IMR-90 (cell line): ENCODE results near the gene MTCL1. TPM values are rescaled to one million over a fixed set of nuclear protein-coding genes. Genes with fewer than 3 reads are reported as not detected.
A peak's percentile ranks its signal among the peaks of the same experiment; 100 is the strongest.

Source experiments
- ATAC-seq: fragments of 200-7000 bp; cut with Tn5 transposase; 2 replicates; pipeline ENCODE4 v1.9.1; 2020; ENCODE audit warnings: low read depth, mild to moderate bottlenecking, moderate library complexity
- BruUV-seq: library from RNA; stranded (reverse); fragments of 400-500 nt; replicated peaks from 2 replicates; lab custom pipeline; 2021; lab: Mats Ljungman, UMichigan
- CTCF ChIA-PET: fragments of 300-600 bp; formaldehyde crosslinking; extraction: SDS; loops from one replicate; lab custom pipeline; 2021; ENCODE audit warnings: antibody characterized with exemption; lab: Yijun Ruan, JAX
- POLR2A ChIA-PET: fragments of 300-600 bp; sonication (Branson Sonifier 250); formaldehyde crosslinking; loops from one replicate; lab custom pipeline; 2022; ENCODE audit warnings: antibody characterized with exemption; ENCODE audit not compliant: unreplicated experiment; lab: Charles Lee
- DNase-seq: peaks from one replicate; pipeline ENCODE4 v3.0.0; 2013
- H2AFZ ChIP-seq: replicated peaks from 2 replicates; pipeline ENCODE3; 2013; ENCODE audit warnings: low read length, mild to moderate bottlenecking; ENCODE audit not compliant: poor library complexity
- H2AK5ac ChIP-seq: 2 replicates; pipeline ENCODE4 v1.6.1; 2013; ENCODE audit warnings: low read depth, low read length, inconsistent platforms
- H2AK9ac ChIP-seq: replicated peaks from 2 replicates; pipeline ENCODE3; 2013; ENCODE audit warnings: mild to moderate bottlenecking, low read depth, low read length, moderate library complexity; ENCODE audit not compliant: poor library complexity
- H2BK120ac ChIP-seq: 2 replicates; pipeline ENCODE4 v1.6.1; 2013; ENCODE audit warnings: low read depth, low read length, inconsistent platforms
- H2BK15ac ChIP-seq: 3 replicates; pipeline ENCODE4 v1.6.1; 2013; ENCODE audit warnings: low read depth, low read length, inconsistent platforms
- H2BK20ac ChIP-seq: 2 replicates; pipeline ENCODE4 v1.6.1; 2013; ENCODE audit warnings: low read depth, mild to moderate bottlenecking, inconsistent platforms, low read length, moderate library complexity
- H2BK5ac ChIP-seq: 2 replicates; pipeline ENCODE4 v1.6.1; 2013; ENCODE audit warnings: mild to moderate bottlenecking, low read depth, low read length, inconsistent platforms; ENCODE audit not compliant: poor library complexity, severe bottlenecking
- H3K14ac ChIP-seq: replicated peaks from 2 replicates; pipeline ENCODE4 v1.6.1; 2013; ENCODE audit warnings: low read depth, low read length, inconsistent platforms
- H3K18ac ChIP-seq: 2 replicates; pipeline ENCODE4 v1.6.1; 2013; ENCODE audit warnings: low read depth, low read length, control low read depth
- H3K23ac ChIP-seq: 2 replicates; pipeline ENCODE4 v1.6.1; 2013; ENCODE audit warnings: low read depth, low read length, inconsistent platforms
- H3K27ac ChIP-seq: 2 replicates; pipeline ENCODE4 v1.5.1; 2013; ENCODE audit warnings: mild to moderate bottlenecking, control low read depth, low read length; ENCODE audit not compliant: insufficient read depth
- H3K27me3 ChIP-seq: 2 replicates; pipeline ENCODE4 v1.6.1; 2013; ENCODE audit warnings: low read length; ENCODE audit not compliant: control insufficient read depth, insufficient read depth
- H3K36me3 ChIP-seq: 2 replicates; pipeline ENCODE4 v1.6.1; 2013; ENCODE audit warnings: low read length, mixed read lengths; ENCODE audit not compliant: control insufficient read depth, insufficient read depth
- H3K4ac ChIP-seq: 2 replicates; pipeline ENCODE4 v1.6.1; 2013; ENCODE audit warnings: low read depth, low read length, inconsistent platforms
- H3K4me1 ChIP-seq: 2 replicates; pipeline ENCODE4 v1.6.1; 2013; ENCODE audit warnings: low read length, mixed read lengths; ENCODE audit not compliant: control insufficient read depth, insufficient read depth
- H3K4me2 ChIP-seq: 2 replicates; pipeline ENCODE4 v1.6.1; 2013; ENCODE audit warnings: low read depth, mild to moderate bottlenecking, control low read depth, low read length, moderate library complexity
- H3K4me3 ChIP-seq: 2 replicates; pipeline ENCODE4 v1.5.1; 2013; ENCODE audit warnings: low read depth, mild to moderate bottlenecking, control low read depth, low read length, moderate library complexity; ENCODE audit not compliant: insufficient read depth
- H3K56ac ChIP-seq: 2 replicates; pipeline ENCODE4 v1.6.1; 2013; ENCODE audit warnings: low read length, inconsistent platforms; ENCODE audit not compliant: insufficient read depth; ENCODE audit errors: extremely low read depth
- H3K79me1 ChIP-seq, 2 experiments: 2 replicates each; pipeline ENCODE4 v1.6.1; 2013; ENCODE audit warnings: low read length in 2 of 2, inconsistent platforms in 1 of 2, low read depth in 1 of 2
- H3K9ac ChIP-seq: 2 replicates; pipeline ENCODE4 v1.6.1; 2013; ENCODE audit warnings: low read depth, low read length, control low read depth
- H3K9me1 ChIP-seq: 2 replicates; pipeline ENCODE4 v1.6.1; 2013; ENCODE audit warnings: low read length, inconsistent platforms; ENCODE audit not compliant: insufficient read depth
- H3K9me3 ChIP-seq: 2 replicates; pipeline ENCODE4 v1.6.1; 2013; ENCODE audit warnings: low read length; ENCODE audit not compliant: control insufficient read depth, insufficient read depth
- H4K20me1 ChIP-seq: 2 replicates; pipeline ENCODE4 v1.6.1; 2013; ENCODE audit warnings: low read length, inconsistent platforms; ENCODE audit not compliant: insufficient read depth
- H4K5ac ChIP-seq: 2 replicates; pipeline ENCODE4 v1.6.1; 2013; ENCODE audit warnings: mild to moderate bottlenecking, low read depth, low read length, control low read depth
- H4K8ac ChIP-seq, 2 experiments: 2 replicates each; pipeline ENCODE4 v1.6.1; 2013; ENCODE audit warnings: low read depth in 2 of 2, low read length in 2 of 2, control low read depth in 1 of 2, inconsistent platforms in 1 of 2
- H4K91ac ChIP-seq: 2 replicates; pipeline ENCODE4 v1.6.1; 2013; ENCODE audit warnings: low read depth, low read length, inconsistent platforms; ENCODE audit not compliant: insufficient read depth
- CHD1 ChIP-seq: IDR thresholded peaks from 2 replicates; pipeline ENCODE4 v1.6.1; 2012; ENCODE audit warnings: low read depth, low read length, improper control_type of control experiment
- FOS ChIP-seq: fragments of 150-350 bp; IDR thresholded peaks from 2 replicates; pipeline ENCODE4 v1.6.1; 2016; ENCODE audit warnings: low read depth, low read length
- MAZ ChIP-seq: IDR thresholded peaks from 2 replicates; pipeline ENCODE4 v1.6.1; 2012; ENCODE audit warnings: low read depth, mild to moderate bottlenecking, low read length, improper control_type of control experiment, moderate library complexity, borderline replicate concordance
- MXI1 ChIP-seq: IDR thresholded peaks from 2 replicates; pipeline ENCODE4 v1.6.1; 2012; ENCODE audit warnings: low read depth, mild to moderate bottlenecking, low read length, moderate library complexity, borderline replicate concordance
- NFE2L2 ChIP-seq: fragments of 150-350 bp; IDR thresholded peaks from 2 replicates; pipeline ENCODE4 v1.6.1; 2016; ENCODE audit warnings: low read depth, mild to moderate bottlenecking, low read length
- POLR2A ChIP-seq: IDR thresholded peaks from 2 replicates; pipeline ENCODE4 v1.6.1; 2012; ENCODE audit warnings: mild to moderate bottlenecking, low read depth, low read length
- RFX5 ChIP-seq: IDR thresholded peaks from 2 replicates; pipeline ENCODE4 v1.8.0; 2012; ENCODE audit warnings: low read depth, mild to moderate bottlenecking, low read length, moderate library complexity
- WGBS, 2 experiments: methylation state at CpG; one replicate each; pipeline versions ENCODE4 v1.1.5 to v1.1.7; 2013; ENCODE audit warnings: missing lambda C conversion rate in 2 of 2; ENCODE audit not compliant: insufficient read length in 1 of 2; ENCODE audit errors: extremely low coverage in 2 of 2; 5-methylcytosine and 5-hydroxymethylcytosine counted together
- dilution Hi-C: fragments of 300-500 bp; cut with HindIII; formaldehyde crosslinking; loops from one replicate; pipeline ENCODE4 v1.14.3; 2018; ENCODE audit warnings: low sequenced_read_pairs; ENCODE audit not compliant: unreplicated experiment
- in situ Hi-C: fragments of 300-500 bp; cut with MboI; formaldehyde crosslinking; loops from 3 replicates; pipeline ENCODE4 v1.14.3; 2019; ENCODE audit warnings: low sequenced_read_pairs, inconsistent platforms, mixed read lengths
- intact Hi-C: fragments of 100-400 bp; cut with micrococcal nuclease; formaldehyde crosslinking; loops from 2 replicates; pipeline ENCODE4 v1.10.0; 2022
- polyA plus RNA-seq, 3 experiments: library from polyadenylated mRNA; depleted of rRNA; stranded (reverse); fragments of >200 nt; gene quantifications; 2 replicates each; pipeline ENCODE4 v1.2.3, GENCODE V29; 2012; ENCODE audit warnings: low replicate concordance in 1 of 3
- total RNA-seq: library from RNA; depleted of rRNA; stranded (reverse); fragments of >200 nt; gene quantifications from 2 replicates; pipeline ENCODE4 v1.2.3, GENCODE V29; 2012

Gene MTCL1
- total and polyA plus RNA-seq, 2 of the 4 experiments (the other 2 are of a cell fraction): 29.0 to 45.3 TPM

DNA sequence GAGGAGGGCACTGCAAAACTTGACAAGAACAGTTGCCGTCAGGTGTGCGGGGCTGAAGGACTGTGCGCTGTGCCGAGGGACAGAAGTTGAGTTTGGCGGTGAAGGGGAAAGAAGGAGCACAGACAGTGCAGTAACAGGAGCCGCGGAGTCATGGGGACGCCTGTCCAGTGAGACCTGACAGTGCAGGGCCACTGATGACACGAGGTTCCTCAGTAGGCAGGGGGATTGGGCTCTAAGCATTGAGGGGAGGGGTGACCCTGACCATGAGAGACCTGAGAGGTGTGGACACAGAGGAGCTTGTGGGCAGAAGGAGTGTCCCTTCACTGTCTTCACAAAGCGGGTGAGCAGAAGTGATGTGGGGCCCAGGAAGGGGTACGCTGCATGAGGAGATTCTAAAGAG, 104.8 kb downstream of the MTCL1 start:
- dilution Hi-C loops (no loop called here), intact Hi-C loops (no loop called here), in situ Hi-C loops (no loop called here)
- DNase-seq: no peak
- H3K23ac ChIP-seq: peak overlapping the region; percentile 48
- CTCF ChIA-PET: no interaction called here
- TF ChIP-seq CHD1: no peak
- TF ChIP-seq MXI1: no peak
- no peak for TF ChIP-seq MAZ
- TF ChIP-seq FOS: no peak
- TF ChIP-seq POLR2A: no peak
- TF ChIP-seq RFX5: no peak
- no peak for TF ChIP-seq NFE2L2
- H3K9ac ChIP-seq: no peak overlapping the region
- POLR2A ChIA-PET: no interaction called here
- H3K9me3 ChIP-seq: no peaks in the 10 kb centered on the region
- peak overlapping the region in 1 of 2 experiments; percentile 52; a peak in 2 of 4 replicates for H4K8ac ChIP-seq
- H3K4me1 ChIP-seq: peaks cover 32% of the 10 kb centered on the region
- H3K36me3 ChIP-seq: peaks cover 50% of the 10 kb centered on the region
- H2AK5ac ChIP-seq: peak overlapping the region; percentile 88
- H2BK120ac ChIP-seq: peak overlapping the region; percentile 84
- H2BK5ac ChIP-seq: peak overlapping the region; percentile 80
- ATAC-seq: no peak
- peak overlapping the region; percentile 67 for H4K5ac ChIP-seq
- peak overlapping the region; percentile 71; the same call in 2 of the 3 replicates for H2BK15ac ChIP-seq
- no peak overlapping the region for H3K4me2 ChIP-seq
- no peaks in the 10 kb centered on the region for H3K27me3 ChIP-seq
- H3K4ac ChIP-seq: peak overlapping the region; percentile 79
- peaks cover 21 to 66% of the 10 kb centered on the region in 2 experiments for H3K79me1 ChIP-seq
- H2AFZ ChIP-seq: no peak overlapping the region
- peak overlapping the region; percentile 29 for H2AK9ac ChIP-seq
- no peak overlapping the region for H3K56ac ChIP-seq
- BruUV-seq: no TSS peak
- WGBS, 2 experiments: 92% methylated on average over 8 of the region's 11 CpGs; no CpG with 5 or more reads in 1 of the 2 experiments
- H3K9me1 ChIP-seq: peaks cover 40% of the 10 kb centered on the region
- peak overlapping the region; percentile 73; the same call in 1 of the 2 replicates for H3K27ac ChIP-seq
- H3K14ac ChIP-seq: peak overlapping the region; percentile 45
- no peak overlapping the region for H3K4me3 ChIP-seq
- peak overlapping the region; percentile 82 for H4K91ac ChIP-seq
- peak overlapping the region; percentile 34 for H3K18ac ChIP-seq
- no peaks in the 10 kb centered on the region for H4K20me1 ChIP-seq
- H2BK20ac ChIP-seq: peak overlapping the region; percentile 40; the same call in 1 of the 2 replicates
